ENCODE results near the gene SPTBN5.

SPTBN5 gene

GRCh38 chr15:41900526-41901380 lies 6.9 kb upstream of the SPTBN5 start:
- DNase-seq = no peak

GRCh38 chr15:41899854-41900442 lies 6.1 kb upstream of the SPTBN5 start:
- DNase-seq = no peak

- DNase-seq = no peak
Measured at GRCh38 chr15:41897363-41897799, 3.5 kb upstream of the SPTBN5 start.

GRCh38 chr15:41896566-41896965 lies 2.7 kb upstream of the SPTBN5 start:
- DNase-seq = no peak

GRCh38 chr15:41895957-41896356 lies 2.1 kb upstream of the SPTBN5 start:
- DNase-seq = no peak

- no peak for DNase-seq
Measured at GRCh38 chr15:41895491-41895890, 1.6 kb upstream of the SPTBN5 start.

GRCh38 chr15:41894791-41895463 lies 1.1 kb upstream of the SPTBN5 start:
- peak; percentile 79 for DNase-seq

- DNase-seq = no peak
Measured at GRCh38 chr15:41894251-41894790, 468 bp upstream of the SPTBN5 start.

- peak; percentile 31 for DNase-seq
Measured at GRCh38 chr15:41892621-41893421, 1.0 kb downstream of the SPTBN5 start.

- no peak for DNase-seq
Measured at GRCh38 chr15:41891946-41892345, 1.9 kb downstream of the SPTBN5 start.

GRCh38 chr15:41891226-41891625 lies 2.6 kb downstream of the SPTBN5 start:
- no peak for DNase-seq

- no peak for DNase-seq
Measured at GRCh38 chr15:41890050-41890690, 3.7 kb downstream of the SPTBN5 start.

GRCh38 chr15:41888662-41889253 lies 5.1 kb downstream of the SPTBN5 start:
- DNase-seq = no peak

- no peak for DNase-seq
Measured at GRCh38 chr15:41887893-41888292, 6.0 kb downstream of the SPTBN5 start.

GRCh38 chr15:41887161-41887560 lies 6.7 kb downstream of the SPTBN5 start:
- DNase-seq = no peak

- no peak for DNase-seq
Measured at GRCh38 chr15:41886741-41887140, 7.1 kb downstream of the SPTBN5 start.

- DNase-seq = no peak
Measured at GRCh38 chr15:41885841-41886240, 8.0 kb downstream of the SPTBN5 start.

GRCh38 chr15:41885321-41885720 lies 8.5 kb downstream of the SPTBN5 start:
- DNase-seq = no peak

GRCh38 chr15:41884458-41884857 lies 9.4 kb downstream of the SPTBN5 start:
- no peak for DNase-seq

- no peak for DNase-seq
Measured at GRCh38 chr15:41883484-41883825, 10.4 kb downstream of the SPTBN5 start.

GRCh38 chr15:41882689-41883483 lies 11.0 kb downstream of the SPTBN5 start:
- no peak for DNase-seq

Measured in stimulated activated CD4-positive, alpha-beta T cell treated with anti-CD3 and anti-CD28 coated beads, Interleukin-15, amount 100 ng/mL, for 24 hours (primary cell).